C4-2B (cell line): ENCODE measurements around the gene ARF1.

Experiments used
- H3K27ac ChIP-seq: fragments of 450-650 bp; 2 replicates; pipeline ENCODE4 v1.5.1; 2017
- CTCF ChIP-seq: fragments of 450-650 bp; conservative IDR thresholded peaks from 2 replicates; pipeline ENCODE4 v1.5.1; 2017; ENCODE audit warnings: mild to moderate bottlenecking
- ZFX ChIP-seq: fragments of 450-650 bp; IDR thresholded peaks from 2 replicates; pipeline ENCODE4 v1.6.1; 2017

Gene ARF1

DNA sequence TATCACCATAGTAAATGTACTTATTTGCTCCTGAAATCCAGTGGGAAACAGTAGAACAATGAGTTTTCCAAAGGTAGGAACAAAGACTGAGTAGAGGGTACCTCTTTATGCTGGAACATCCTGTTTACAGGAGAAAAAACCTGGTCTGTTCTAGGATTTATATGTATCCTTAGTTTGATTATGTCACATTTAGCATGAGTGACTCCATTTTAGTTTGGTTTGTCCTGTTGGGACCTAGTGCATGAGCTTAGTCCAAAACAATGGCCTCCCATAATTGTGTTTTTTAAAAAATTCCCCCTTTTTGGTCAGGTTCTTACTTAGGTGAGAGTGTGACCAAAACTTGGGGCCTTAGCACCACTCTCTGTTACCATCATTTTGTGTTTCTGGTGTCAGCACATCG is 30.1 kb downstream of the ARF1 start:
- TF ChIP-seq CTCF (no peak), ZFX (no peak)
- no peak overlapping the region for H3K27ac ChIP-seq

DNA sequence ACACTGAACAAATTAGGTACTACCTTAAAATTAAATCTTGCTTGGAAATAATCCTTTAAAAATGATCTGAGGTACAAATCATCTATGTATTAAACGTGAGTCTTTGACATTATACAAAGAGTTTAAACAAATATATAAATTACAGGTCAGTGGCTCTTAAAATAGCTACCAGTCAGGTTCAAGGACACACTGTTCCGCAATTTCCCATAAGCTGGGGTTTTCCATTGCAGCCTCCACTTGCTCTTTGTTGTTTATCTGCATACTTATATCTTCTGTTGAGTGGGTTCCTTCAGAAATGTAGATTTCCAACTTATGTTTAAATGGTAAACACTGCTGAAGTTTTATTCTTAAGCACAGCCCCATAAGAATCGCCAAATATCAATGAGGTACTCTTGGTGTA is 32.3 kb downstream of the ARF1 start:
- TF ChIP-seq CTCF, result no peak
- no peak for TF ChIP-seq ZFX
- H3K27ac ChIP-seq, result no peak overlapping the region

DNA sequence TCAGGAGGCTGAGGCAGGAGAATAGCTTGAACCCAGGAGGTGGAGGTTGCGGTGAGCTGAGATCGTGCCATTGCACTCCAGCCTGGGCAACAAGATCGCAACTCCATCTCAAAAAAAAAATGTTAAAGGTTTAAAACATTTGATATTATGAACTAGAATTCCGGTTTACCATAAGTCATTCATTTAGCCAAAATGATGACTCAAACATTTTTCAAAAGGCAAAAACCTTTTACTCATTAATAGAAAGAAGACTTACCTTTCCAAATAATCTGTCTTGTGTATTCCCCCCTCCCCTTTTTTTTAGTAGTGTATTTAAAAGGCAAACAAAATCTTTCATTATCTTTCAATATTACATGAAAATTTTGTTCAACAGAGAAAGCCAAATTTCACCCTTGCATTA is 34.8 kb downstream of the ARF1 start:
- H3K27ac ChIP-seq, result no peak overlapping the region
- TF ChIP-seq ZFX (no peak), CTCF (no peak)

DNA sequence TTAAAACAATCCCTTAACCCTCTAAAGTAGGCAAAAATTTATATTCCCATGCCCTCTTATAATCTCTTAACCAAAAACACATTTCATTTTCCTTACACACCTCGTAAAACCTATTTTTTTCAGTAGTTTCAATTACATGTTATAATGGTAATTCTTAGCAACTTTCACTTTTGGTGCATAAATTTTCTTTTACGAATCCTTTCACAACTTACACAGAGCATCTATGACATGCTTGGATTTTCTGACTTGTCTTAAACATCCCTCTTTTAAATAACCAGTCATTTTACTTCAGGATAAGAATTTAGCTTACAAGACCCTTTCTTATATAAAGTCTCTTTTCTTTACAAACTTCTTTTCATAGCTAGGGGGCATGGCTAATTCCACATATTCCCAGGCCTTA is 35.5 kb downstream of the ARF1 start:
- TF ChIP-seq ZFX (no peak), CTCF (no peak)
- H3K27ac ChIP-seq, result no peak overlapping the region

DNA sequence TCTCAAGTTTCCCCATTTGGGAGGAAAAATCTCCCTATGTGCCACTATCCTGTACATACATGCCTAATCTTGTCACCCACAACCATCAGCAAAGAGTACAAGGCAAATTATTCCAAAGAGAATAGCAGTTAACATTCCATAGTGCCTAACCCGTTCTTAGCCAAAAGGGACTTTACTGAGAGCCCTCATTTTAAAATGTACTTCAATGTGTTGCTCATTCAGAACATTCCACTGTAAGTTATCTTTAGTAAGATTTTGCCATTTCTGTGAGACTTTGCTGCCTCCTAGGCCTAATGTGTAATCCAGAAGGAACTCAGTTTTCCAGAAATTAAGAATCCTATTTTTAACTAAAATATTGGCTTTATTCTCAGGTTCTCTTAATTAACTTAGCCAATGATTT is 37.8 kb downstream of the ARF1 start:
- no peak overlapping the region for H3K27ac ChIP-seq
- TF ChIP-seq CTCF (no peak), ZFX (no peak)

GRCh38 chr1:228120857-228121489 is 38.5 kb downstream of the ARF1 start:
- no peak overlapping the region for H3K27ac ChIP-seq
- no peak for TF ChIP-seq ZFX
- TF ChIP-seq CTCF, result no peak

- H3K27ac ChIP-seq, result no peak overlapping the region
- TF ChIP-seq CTCF (no peak), ZFX (no peak)
These were observed 40.5 kb downstream of the ARF1 start for GRCh38 chr1:228122921-228123441.
